Measurements from ENCODE around the gene CNR1.
"Not testable (repeated sequence)": the region's sequence is repeated elsewhere in the genome, so short reads cannot be mapped to it uniquely, and the experiment has no call there.

Gene CNR1

GRCh38 chr6:88165844-88166492 is at the start of gene CNR1:
Gene CNR1, minus strand, starts transcription at chr6:88166347. Its CDS starts 21,073 bp downstream, at chr6:88145274.
- intact Hi-C loops (cut with DNase I; ENCODE audit: low total_unique reads) = no loop called here

GRCh38 chr6:88211446-88211845 is 45.3 kb upstream of the CNR1 start:
- no peak for DNase-seq
- no peaks in the 10 kb centered on the region for H3K36me3 ChIP-seq
- H3K4me3 ChIP-seq = no peak overlapping the region
- TF ChIP-seq CTCF (IDR thresholded peaks at IDR 0.05) = no peak
- no peak overlapping the region for H3K27ac ChIP-seq
- no peaks in the 10 kb centered on the region for H3K27me3 ChIP-seq
- no peaks in the 10 kb centered on the region for H3K9me3 ChIP-seq
- no peaks in the 10 kb centered on the region for H3K4me1 ChIP-seq
- intact Hi-C loops (cut with DNase I; ENCODE audit: low total_unique reads) = no loop called here

More at GRCh38 chr6:88165844-88166492, at the start of gene CNR1:
- H3K27me3 ChIP-seq = peaks cover 0 to 5% of the 10 kb centered on the region in 2 donors
- TF ChIP-seq CTCF (IDR thresholded peaks at IDR 0.05) = peak in 1 of 2 experiments; percentile 18
- H3K4me3 ChIP-seq = peak within 1 kb of the TSS; percentile 71 to 81
- peaks cover 0 to 20% (median 8%) of the 10 kb centered on the region in 4 donors for H3K4me1 ChIP-seq
- no peaks in the 10 kb centered on the region for H3K36me3 ChIP-seq
- no peaks in the 10 kb centered on the region for H3K9me3 ChIP-seq
- peak within 1 kb of the TSS; percentile 79 to 82 for H3K27ac ChIP-seq
- peak; percentile 58 to 88 for DNase-seq

GRCh38 chr6:88209301-88209700 is 43.2 kb upstream of the CNR1 start:
- Histone ChIP-seq H3K36me3 (no peaks in the 10 kb centered on the region), H3K27me3 (no peaks in the 10 kb centered on the region), H3K27ac (no peak overlapping the region), H3K4me3 (no peak overlapping the region), H3K4me1 (no peaks in the 10 kb centered on the region), H3K9me3 (peaks cover 0 to 6% (median 0%) of the 10 kb centered on the region in 3 donors)
- no peak for DNase-seq
- no peak for TF ChIP-seq CTCF (IDR thresholded peaks at IDR 0.05)
- intact Hi-C loops (cut with DNase I; ENCODE audit: low total_unique reads) = no loop called here

- Histone ChIP-seq H3K36me3 (no peaks in the 10 kb centered on the region), H3K4me1 (no peaks in the 10 kb centered on the region), H3K9me3 (peaks cover 0 to 6% (median 0%) of the 10 kb centered on the region in 3 donors), H3K27ac (no peak overlapping the region), H3K27me3 (no peaks in the 10 kb centered on the region), H3K4me3 (no peak overlapping the region)
- no peak for TF ChIP-seq CTCF (IDR thresholded peaks at IDR 0.05)
- DNase-seq = no peak
- intact Hi-C loops (cut with DNase I; ENCODE audit: low total_unique reads) = no loop called here
These were observed 42.6 kb upstream of the CNR1 start for GRCh38 chr6:88208726-88209125.

- H3K36me3 ChIP-seq; H3K27ac ChIP-seq; intact Hi-C loops (cut with DNase I; ENCODE audit: low total_unique reads); H3K4me1 ChIP-seq; DNase-seq; H3K27me3 ChIP-seq; H3K4me3 ChIP-seq: not testable (repeated sequence)
- peaks cover 0 to 16% (median 2%) of the 10 kb centered on the region in 3 donors for H3K9me3 ChIP-seq
These were observed 35.6 kb upstream of the CNR1 start for GRCh38 chr6:88201734-88202133.

- intact Hi-C loops (cut with DNase I; ENCODE audit: low total_unique reads) = no loop called here
- H3K4me3 ChIP-seq = no peak overlapping the region
- no peak for DNase-seq
- no peaks in the 10 kb centered on the region for H3K9me3 ChIP-seq
- H3K27ac ChIP-seq = no peak overlapping the region
- H3K36me3 ChIP-seq = no peaks in the 10 kb centered on the region
- TF ChIP-seq CTCF (IDR thresholded peaks at IDR 0.05) = no peak
- no peaks in the 10 kb centered on the region for H3K4me1 ChIP-seq
- H3K27me3 ChIP-seq = no peaks in the 10 kb centered on the region
These were observed 18.8 kb upstream of the CNR1 start for GRCh38 chr6:88184921-88185320.
